Cortex of kidney (tissue), 1 donor: ENCODE results near the gene TYROBP.
"Not testable (repeated sequence)": the region's sequence is repeated elsewhere in the genome, so short reads cannot be mapped to it uniquely, and the experiment has no call there.

Source experiments
- DNase-seq: peaks from one replicate; lab custom pipeline; 2025; lab: John Stamatoyannopoulos, UW

The TYROBP gene

DNA sequence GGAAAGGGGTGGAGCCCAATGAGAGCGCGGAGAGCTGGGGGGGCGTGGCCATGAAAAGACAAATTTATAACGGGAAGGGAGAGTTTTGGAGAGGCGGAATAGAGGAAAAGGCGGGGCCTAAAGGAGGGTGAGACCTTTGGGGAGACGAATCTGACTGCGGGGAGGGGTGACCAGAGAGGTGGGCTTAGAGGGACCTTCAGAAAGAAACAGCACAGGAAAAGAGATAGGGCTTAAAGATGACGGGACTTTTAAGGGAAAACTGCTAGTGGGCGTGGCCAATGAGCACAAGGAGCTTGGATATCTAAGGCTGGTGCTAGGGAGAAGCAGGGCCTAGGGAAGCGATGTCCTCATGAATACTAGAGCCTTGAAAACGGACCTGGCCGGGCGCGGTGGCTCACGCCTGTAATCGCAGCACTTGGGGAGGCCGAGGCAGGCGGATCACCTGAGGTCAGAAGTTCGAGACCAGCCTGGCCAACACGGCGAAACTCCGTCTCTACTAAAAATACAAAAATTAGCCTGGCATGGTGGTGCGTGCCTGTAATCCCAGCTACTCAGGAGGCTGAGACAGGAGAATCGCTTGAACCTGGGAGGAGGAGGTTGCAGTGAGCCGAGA, 37.9 kb downstream of the TYROBP start:
- DNase-seq = not testable (repeated sequence)

DNA sequence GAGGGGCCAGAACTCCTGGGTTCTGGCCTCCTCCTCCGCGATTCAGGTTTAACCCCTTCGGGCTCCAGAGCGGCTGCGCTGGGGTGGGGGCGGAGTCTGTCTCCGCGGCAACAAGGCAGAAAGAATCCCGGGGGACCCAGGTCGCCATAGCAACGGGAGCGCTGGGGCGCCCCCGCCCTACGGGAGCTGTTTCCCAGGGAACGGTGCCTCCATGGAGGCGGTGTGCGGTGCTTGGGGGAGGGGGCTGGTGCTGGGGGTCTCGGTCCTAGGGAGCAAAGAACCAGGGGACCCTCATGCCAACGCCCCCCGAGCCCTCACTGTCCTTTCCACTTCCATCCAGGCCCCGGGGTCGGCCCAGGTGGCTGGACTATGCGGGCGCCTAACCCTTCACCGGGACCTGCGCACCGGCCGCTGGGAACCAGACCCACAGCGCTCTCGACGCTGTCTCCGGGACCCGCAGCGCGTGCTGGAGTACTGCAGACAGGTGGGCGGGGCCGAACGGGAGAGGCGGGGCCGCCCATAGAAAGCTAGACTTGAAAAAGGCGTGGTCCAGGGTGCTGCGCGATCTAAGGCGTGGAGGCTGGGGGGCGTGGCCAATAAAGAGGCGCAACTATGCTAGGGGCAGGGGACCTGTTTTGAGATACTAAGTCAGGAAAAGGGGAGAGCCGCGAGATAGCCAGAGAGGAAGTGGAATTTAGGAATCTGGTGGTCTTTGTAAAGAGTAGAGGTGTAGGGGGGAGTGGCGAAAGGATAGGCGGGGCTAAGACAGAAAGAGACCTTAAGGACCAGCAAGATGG, 38.6 kb downstream of the TYROBP start:
- DNase-seq = no peak

DNA sequence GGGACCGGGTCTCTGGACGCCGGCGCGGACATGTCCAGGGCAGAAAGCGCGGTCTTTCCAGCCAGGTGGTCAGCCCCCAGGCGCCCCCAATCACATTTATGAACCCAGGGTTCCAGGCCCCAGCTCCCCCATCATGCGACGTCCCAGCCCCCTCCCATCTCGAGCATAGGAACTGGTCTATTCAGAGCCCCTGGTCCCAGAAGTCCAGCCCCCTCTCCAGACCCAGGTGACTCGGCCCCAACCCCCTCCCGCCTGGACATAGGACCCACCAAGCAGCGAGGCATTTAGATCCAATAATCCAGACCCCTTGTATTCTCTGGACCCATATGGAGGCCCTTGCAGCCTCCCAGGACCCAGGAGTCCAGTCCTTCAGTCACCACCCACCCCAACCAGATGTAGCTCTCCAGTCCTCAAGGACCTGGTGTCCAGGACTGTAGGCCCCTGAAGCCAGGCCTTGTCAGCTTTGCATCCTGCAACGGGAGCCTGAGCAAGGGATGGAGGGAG, 39.2 kb downstream of the TYROBP start:
- no peak for DNase-seq

DNA sequence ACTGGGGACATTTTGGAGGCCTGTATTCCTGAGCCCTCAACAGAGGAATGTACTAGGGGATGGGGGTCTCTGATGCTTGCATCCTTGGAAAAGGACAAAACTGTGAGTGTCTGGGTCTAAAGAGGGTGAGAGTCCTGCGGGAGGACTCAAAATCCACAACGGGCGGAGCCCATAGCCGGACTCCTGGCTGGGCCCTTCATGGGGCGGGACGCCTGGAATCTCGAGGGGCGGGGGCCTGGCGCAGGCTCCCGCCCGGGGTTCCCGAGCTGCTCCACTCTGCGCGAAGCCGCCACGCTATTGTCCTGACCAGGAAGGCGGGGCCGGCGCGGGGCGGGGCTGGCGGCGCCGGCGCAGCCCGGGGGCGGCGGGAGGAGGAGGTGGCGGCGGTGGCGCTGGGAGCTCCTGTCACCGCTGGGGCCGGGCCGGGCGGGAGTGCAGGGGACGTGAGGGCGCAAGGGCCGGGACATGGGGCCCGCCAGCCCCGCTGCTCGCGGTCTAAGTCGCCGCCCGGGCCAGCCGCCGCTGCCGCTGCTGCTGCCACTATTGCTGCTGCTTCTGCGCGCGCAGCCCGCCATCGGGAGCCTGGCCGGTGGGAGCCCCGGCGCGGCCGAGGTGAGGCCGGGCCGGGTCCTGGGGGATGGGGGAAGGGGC, 39.8 kb downstream of the TYROBP start, which contains the start of gene APLP1:
APLP1 (plus strand) TSS at position 403 of the 651 bp plus-strand sequence; CDS start at position 466, 63 bp downstream.
- no peak for DNase-seq

DNA sequence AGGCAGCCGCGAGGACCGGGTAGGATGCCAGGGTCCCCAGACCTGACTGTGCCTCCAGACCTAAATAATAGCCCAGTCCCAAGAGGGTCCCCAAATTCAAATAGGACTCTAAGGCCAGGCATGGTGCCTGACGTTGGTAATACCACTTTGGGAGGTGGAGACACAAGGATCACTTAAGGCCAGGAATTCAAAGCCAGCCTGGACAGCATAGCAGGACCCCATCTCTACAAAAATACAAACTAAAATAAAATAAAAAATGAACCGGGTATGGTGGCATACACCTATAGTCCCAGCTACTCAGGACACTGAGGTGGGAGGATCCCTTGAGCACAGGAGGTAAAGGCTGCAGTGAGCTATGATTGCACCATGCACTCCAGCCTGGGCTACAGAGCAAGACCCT, 45.1 kb downstream of the TYROBP start:
- no peak for DNase-seq

DNA sequence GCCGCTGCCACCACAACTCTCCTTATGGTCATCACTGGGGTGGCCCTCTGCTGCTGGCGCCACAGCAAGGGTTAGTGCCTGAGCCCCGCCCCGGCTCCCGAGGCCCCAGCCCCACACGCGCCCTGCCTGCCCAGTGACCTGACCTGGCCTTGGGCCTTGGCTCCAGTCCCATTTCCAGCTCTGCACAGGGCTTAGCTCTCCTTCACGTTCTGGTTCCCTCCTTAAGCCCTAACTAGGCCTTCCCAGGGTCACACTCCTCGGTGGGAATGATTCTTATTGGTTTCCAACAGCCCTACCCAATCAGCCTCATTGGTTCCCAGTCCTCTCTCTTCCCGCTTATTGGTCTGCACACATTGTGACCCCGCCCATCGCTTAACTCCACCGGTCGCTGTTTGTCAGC, 45.6 kb downstream of the TYROBP start:
- no peak for DNase-seq

DNA sequence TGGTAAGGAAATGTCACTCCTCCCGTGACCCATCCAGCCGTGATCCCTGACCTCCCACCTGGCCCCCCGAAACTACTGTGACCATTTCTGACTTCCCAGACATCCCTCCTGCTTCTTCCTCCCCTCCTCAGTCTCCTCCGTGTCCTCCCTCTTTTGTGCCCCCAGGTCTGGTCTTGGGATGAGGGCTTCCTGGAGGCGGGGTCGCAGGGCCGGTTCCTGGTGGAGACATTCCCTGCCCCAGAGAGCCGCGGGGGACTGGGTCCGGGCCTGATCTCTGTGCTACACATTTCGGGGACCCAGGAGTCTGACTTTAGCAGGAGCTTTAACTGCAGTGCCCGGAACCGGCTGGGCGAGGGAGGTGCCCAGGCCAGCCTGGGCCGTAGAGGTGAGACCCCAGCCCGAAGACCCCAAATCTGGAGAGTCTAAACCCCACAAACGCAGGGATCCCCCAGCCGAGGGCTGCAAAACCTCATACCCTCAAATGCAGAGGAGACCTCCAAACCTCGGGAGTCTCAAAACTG, 46.4 kb downstream of the TYROBP start:
- no peak for DNase-seq

DNA sequence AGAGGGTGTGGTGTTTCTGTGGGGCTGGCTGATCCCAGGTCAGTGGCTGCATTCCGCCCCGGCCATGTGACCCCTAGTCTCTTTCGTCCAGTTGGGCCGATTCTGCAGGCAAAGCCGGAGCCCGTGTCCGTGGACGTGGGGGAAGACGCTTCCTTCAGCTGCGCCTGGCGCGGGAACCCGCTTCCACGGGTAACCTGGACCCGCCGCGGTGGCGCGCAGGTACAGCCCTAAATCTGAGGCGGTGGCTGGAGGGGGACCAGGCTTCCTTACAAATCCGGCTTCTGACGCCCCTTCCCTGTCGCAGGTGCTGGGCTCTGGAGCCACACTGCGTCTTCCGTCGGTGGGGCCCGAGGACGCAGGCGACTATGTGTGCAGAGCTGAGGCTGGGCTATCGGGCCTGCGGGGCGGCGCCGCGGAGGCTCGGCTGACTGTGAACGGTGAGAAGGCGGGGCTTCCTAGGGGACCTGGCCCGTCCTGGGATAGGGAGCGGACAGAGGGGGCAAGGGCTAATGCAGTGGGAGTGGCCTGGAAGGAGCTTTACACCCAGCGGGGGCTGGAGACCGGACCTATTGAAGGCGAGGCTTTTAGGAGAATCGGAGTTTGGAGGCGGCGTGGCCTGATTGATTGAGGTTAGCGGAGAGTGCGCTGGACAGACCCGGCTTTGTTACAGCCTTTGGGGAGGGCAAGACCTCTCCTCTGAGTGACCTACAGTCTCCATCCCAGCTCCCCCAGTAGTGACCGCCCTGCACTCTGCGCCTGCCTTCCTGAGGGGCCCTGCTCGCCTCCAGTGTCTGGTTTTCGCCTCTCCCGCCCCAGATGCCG, 47.1 kb downstream of the TYROBP start:
- DNase-seq = no peak

DNA sequence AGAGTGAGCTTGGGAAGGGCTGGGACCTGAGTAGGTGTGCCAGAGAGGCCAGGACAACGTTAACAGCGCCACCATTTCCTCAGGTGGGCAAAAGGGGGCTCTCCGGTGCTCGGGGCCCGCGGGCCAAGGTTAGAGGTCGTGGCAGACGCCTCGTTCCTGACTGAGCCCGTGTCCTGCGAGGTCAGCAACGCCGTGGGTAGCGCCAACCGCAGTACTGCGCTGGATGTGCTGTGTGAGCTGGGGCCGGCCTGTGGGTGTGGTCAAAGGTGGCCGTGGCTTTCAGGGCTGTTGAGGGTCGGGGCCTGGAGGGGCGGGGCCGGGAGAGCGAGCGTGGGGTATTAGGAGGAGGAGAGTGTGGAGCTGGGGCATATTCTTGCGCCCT, 47.7 kb downstream of the TYROBP start:
- no peak for DNase-seq

DNA sequence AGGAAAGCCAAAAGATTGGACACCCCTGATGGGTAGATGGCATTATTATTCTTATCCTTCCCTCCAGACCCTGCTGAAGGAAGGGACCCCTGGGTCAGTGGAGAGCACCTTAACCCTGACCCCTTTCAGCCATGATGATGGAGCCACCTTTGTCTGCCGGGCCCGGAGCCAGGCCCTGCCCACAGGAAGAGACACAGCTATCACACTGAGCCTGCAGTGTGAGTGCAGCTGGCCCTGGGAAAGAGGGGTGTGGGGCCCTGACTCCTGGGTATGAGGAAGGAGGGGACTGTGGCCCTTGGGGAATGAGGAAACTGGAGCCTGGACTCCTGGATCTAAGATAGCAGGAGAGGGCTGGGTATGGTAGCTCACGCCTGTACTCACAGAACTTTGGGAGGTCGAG, 48.7 kb downstream of the TYROBP start:
- DNase-seq = no peak

DNA sequence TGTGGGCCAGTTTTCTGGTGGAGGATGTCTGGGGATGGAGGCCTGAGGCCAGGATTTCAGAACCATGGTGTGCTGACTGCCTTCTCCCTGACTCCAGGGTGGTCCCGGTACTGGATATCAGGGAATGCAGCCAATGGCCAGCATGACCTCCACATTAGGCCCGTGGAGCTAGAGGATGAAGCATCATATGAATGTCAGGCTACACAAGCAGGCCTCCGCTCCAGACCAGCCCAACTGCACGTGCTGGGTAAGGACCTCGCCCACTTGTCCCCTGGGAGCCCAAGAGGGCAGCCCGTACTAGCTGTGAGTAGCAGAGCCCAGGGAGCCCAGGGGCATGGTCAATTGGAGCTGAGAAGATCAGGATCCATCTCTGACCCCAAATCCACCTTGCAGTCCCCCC, 49.8 kb downstream of the TYROBP start:
- DNase-seq = no peak

DNA sequence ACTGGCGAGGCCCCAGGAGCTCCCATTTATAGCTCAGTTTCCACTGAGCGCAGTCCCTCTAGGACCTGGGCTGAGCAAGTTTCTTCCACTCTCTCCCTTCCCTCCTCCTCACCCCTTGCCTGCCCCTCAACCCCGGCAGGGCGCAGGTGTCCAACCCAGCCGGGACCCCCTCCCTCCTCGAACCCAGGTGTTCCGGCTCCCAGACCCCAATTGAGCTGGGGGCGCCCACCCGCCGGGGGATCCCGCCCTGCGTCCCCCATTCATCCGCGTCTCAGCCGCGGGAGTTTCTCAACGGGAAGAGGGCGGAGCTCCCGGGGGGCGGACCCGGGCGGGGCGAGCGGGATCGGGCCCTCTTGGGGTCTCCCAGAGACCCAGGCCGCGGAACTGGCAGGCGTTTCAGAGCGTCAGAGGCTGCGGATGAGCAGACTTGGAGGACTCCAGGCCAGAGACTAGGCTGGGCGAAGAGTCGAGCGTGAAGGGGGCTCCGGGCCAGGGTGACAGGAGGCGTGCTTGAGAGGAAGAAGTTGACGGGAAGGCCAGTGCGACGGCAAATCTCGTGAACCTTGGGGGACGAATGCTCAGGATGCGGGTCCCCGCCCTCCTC, 51.4 kb downstream of the TYROBP start, which contains the start of gene KIRREL2:
KIRREL2 (plus strand) TSS at position 366 of the 604 bp plus-strand sequence; CDS start at position 575, 209 bp downstream.
- no peak for DNase-seq
